ENCODE measurements around the gene LIME1.

LIME1 gene

GRCh38 chr20:63706027-63706695 is 30.3 kb upstream of the LIME1 start:
- H3K27me3 ChIP-seq (ENCODE audit: control insufficient read depth, insufficient read depth, low read length): no peaks in the 10 kb centered on the region
- H3K36me3 ChIP-seq (ENCODE audit: control insufficient read depth, insufficient read depth, low read length): no peaks in the 10 kb centered on the region
- TF ChIP-seq CTCF (IDR thresholded peaks at IDR 0.05): no peak
- H3K9ac ChIP-seq: no peak overlapping the region
- peak overlapping the region; percentile 83 for H3K27ac ChIP-seq
- H3K4me1 ChIP-seq: peaks cover 9% of the 10 kb centered on the region
- no peak overlapping the region for H3K4me3 ChIP-seq (ENCODE audit: low read depth, low read length)
- peak overlapping the region; percentile 96 for H3K4me2 ChIP-seq (ENCODE audit: low read length)
- no peak overlapping the region for H2AFZ ChIP-seq
- no peaks in the 10 kb centered on the region for H3K9me3 ChIP-seq (ENCODE audit: control insufficient read depth, low read length)
- H3K79me2 ChIP-seq: peaks cover 44% of the 10 kb centered on the region

- peak; percentile 56 for TF ChIP-seq CTCF (IDR thresholded peaks at IDR 0.05)
- no peaks in the 10 kb centered on the region for H3K9me3 ChIP-seq (ENCODE audit: control insufficient read depth, low read length)
- H3K9ac ChIP-seq: peak overlapping the region; percentile 83
- H2AFZ ChIP-seq: peak overlapping the region; percentile 92
- H3K27me3 ChIP-seq (ENCODE audit: control insufficient read depth, insufficient read depth, low read length): no peaks in the 10 kb centered on the region
- peak overlapping the region; percentile 83 for H3K27ac ChIP-seq
- H3K4me1 ChIP-seq: peaks cover 9% of the 10 kb centered on the region
- peaks cover 39% of the 10 kb centered on the region for H3K79me2 ChIP-seq
- H3K4me3 ChIP-seq (ENCODE audit: low read depth, low read length): peak overlapping the region; percentile 84
- peak overlapping the region; percentile 96 for H3K4me2 ChIP-seq (ENCODE audit: low read length)
- no peaks in the 10 kb centered on the region for H3K36me3 ChIP-seq (ENCODE audit: control insufficient read depth, insufficient read depth, low read length)
Measured at GRCh38 chr20:63706852-63707557, 29.5 kb upstream of the LIME1 start.

- Histone ChIP-seq H3K9me3 (ENCODE audit: control insufficient read depth, low read length) (no peaks in the 10 kb centered on the region), H3K4me1 (peaks cover 9% of the 10 kb centered on the region), H3K79me2 (peaks cover 38% of the 10 kb centered on the region), H3K27ac (peak within 1 kb of the TSS; percentile 83), H3K9ac (peak within 1 kb of the TSS; percentile 83), H3K4me2 (ENCODE audit: low read length) (peak within 1 kb of the TSS; percentile 96), H3K4me3 (ENCODE audit: low read depth, low read length) (peak within 1 kb of the TSS; percentile 84), H2AFZ (peak within 1 kb of the TSS; percentile 92), H3K36me3 (ENCODE audit: control insufficient read depth, insufficient read depth, low read length) (no peaks in the 10 kb centered on the region), H3K27me3 (ENCODE audit: control insufficient read depth, insufficient read depth, low read length) (no peaks in the 10 kb centered on the region)
- no peak for TF ChIP-seq CTCF (IDR thresholded peaks at IDR 0.05)
Measured at GRCh38 chr20:63707558-63708300, 28.7 kb upstream of the LIME1 start, which contains the start of the genes ARFRP1 and ZGPAT. ARFRP1 (minus strand) TSS chr20:63707976; CDS start chr20:63707091, 885 bp downstream. ZGPAT (plus strand) TSS chr20:63708039; CDS start chr20:63708581, 542 bp downstream.

GRCh38 chr20:63708301-63709148 is 27.9 kb upstream of the LIME1 start:
- Histone ChIP-seq H3K9me3 (ENCODE audit: control insufficient read depth, low read length) (no peaks in the 10 kb centered on the region), H3K27me3 (ENCODE audit: control insufficient read depth, insufficient read depth, low read length) (no peaks in the 10 kb centered on the region), H3K9ac (no peak overlapping the region), H3K4me3 (ENCODE audit: low read depth, low read length) (peak overlapping the region; percentile 84), H2AFZ (no peak overlapping the region), H3K27ac (peak overlapping the region; percentile 2), H3K4me1 (peaks cover 9% of the 10 kb centered on the region), H3K4me2 (ENCODE audit: low read length) (peak overlapping the region; percentile 96), H3K79me2 (peaks cover 37% of the 10 kb centered on the region), H3K36me3 (ENCODE audit: control insufficient read depth, insufficient read depth, low read length) (no peaks in the 10 kb centered on the region)
- no peak for TF ChIP-seq CTCF (IDR thresholded peaks at IDR 0.05)

All from parathyroid adenoma (tissue), 2 donors.